T-helper 1 cell (primary cell): ENCODE measurements around the gene USP36.
"Not testable (repeated sequence)": the region's sequence is repeated elsewhere in the genome, so short reads cannot be mapped to it uniquely, and the experiment has no call there.

Experiments used
- DNase-seq, 5 donors: peaks; one replicate each; pipeline ENCODE4 v3.0.0-alpha.2; 2012 to 2020
- total RNA-seq, 4 donors: gene quantifications; one replicate each; lab custom pipeline; 2026; lab: John Stamatoyannopoulos, UW

Gene USP36
- total RNA-seq, result 179 to 352 (median 254) reads per million in 4 donors

DNA sequence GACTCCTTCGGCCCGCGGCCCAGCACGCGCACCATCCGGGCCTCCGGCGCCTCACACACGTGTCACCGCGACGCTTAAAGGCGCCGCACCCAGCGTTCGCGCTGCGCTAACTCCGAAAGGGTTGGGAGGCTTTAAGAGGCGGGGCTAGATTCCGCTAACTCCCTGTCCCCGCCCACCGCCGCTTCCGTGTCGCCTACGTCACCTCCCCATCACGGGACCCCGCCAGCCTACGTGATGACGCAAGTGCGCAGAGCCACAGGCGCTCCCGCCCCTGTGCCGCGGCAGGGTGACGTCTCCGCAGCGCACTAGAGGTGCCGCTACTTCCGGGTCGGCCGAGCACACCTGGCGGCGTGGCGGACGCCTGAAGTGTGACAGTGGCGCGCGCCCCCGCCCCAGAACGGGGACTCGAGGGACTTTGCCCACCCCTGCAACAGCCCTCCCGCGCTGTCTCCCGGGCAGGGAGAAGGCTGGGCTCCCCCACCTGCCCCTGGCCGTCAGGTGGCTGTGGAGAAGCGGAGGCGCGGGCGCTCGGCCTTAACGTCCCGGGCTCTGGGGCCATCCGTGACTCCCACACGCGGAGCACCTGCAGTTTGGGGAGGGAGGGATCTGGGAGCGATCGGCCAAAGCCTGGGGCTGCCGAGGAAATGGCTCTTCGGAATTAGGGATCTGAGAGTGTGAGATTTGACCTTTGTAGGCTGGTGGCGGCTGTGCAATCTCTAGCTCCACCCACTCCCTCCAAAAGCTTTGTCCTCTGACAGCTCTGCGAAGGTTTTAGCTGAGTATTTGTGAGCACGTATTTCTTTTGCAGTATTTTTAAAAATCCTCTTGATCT is at the start of gene USP36:
Gene USP36, minus strand, starts transcription at position 35 of the 832 bp plus-strand sequence. CDS start 4,451 bp downstream, outside the sequence.
- peak; percentile 99 to 100 (median 100) for DNase-seq

DNA sequence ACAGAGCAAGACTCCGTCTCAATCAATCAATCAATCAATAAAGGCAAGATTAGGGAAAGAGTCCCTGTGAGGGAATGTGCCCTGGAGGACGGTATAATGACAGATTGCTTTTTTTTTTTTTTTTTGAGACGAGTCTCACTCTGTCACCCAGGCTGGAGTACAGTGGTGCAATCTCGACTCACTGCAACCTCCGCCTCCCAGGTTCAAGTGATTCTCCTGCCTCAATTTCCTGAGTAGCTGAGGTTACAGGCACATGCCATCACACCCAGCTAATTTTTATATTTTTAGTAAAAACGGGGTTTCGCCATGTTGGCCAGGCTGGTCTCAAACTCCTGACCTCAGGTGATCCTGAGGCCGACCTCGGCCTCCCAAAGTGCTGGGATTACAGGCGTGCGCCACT is 49.5 kb upstream of the USP36 start:
- not testable (repeated sequence) for DNase-seq

DNA sequence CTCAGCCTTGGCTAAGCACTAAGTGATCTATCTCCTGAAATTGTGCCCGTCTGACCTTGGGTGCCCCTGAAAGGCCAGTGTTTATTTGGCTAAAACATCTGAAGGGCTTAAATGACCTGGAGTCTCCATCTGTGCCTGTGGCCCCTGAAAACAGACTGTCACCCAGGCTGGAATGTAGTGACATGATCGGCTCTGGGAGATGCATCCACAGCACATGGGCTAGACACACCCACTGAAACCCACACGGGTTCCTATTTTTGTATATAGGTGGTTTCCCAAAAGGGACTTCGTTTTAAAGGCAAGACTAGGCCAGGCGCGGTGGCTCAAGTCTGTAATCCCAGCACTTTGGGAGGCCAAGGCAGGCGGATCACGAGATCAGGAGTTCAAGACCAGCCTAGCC is 48.9 kb upstream of the USP36 start:
- DNase-seq, result peak in 1 of 5 donors; percentile 30

DNA sequence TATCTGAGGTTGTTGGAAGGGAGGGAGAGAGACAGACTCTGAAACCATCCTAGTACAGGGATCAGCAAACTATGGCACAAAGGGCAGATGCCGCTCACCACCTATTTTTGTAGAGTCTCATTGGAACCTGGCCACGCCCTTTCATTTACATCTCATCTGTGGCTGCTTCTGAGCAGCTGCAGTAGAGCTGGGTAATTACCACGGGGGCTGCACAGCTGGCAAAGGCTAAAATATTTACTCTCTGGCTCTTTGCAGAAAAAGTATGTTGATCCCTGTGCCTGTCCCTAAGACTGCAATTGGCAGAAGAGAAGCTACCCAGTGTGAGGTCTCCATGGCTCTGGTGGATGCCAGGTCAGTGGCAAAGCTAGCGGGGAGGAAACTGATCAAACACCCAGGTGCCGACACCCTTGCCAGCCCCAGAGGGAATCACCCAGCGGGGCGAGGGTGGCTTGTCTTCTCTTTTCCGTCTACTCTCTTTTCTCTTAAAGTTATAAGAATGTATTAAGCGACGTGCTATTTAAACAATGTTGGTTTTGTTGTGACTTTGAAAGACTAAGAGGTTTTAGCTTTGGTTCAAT is 48.4 kb upstream of the USP36 start:
- DNase-seq, result no peak

DNA sequence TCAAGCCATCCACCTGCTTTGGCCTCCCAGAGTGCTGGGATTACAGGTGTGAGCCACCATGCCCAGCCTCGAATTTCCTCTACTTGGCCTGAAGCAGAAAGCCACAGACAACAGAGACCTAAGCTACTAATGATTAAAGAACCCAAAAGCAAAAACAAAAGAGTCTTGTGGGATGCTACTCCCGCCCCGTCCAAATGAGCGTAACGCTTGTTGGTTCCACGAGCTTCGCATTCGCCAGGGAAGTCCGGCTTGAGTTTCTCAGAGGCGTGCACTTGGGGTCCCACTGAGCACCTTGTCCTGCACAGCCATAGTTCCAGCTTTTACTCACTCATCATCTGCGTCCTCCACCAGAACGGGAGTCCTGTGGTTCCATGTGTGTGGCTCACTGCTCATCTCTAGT is 46.3 kb upstream of the USP36 start:
- DNase-seq, result no peak

DNA sequence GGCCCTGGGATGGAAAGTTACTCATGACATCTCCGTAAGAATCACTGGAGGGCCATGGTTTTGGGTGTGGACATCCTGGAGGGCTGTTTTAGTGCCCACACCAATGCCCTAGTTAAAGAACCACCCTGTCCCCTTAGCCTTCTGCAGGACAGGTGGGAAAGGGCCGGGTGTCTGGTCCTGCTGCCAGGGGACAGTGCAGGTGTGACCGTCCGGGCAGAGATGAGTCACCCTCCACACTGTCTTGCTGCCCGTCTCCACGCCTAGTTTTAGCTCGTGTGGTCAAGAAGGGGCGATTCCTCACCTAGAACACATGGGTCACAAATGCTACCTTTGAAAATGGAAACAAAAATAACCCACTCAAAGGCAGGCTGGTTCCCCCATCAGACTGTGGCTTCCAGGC is 45.3 kb upstream of the USP36 start:
- DNase-seq, result no peak

DNA sequence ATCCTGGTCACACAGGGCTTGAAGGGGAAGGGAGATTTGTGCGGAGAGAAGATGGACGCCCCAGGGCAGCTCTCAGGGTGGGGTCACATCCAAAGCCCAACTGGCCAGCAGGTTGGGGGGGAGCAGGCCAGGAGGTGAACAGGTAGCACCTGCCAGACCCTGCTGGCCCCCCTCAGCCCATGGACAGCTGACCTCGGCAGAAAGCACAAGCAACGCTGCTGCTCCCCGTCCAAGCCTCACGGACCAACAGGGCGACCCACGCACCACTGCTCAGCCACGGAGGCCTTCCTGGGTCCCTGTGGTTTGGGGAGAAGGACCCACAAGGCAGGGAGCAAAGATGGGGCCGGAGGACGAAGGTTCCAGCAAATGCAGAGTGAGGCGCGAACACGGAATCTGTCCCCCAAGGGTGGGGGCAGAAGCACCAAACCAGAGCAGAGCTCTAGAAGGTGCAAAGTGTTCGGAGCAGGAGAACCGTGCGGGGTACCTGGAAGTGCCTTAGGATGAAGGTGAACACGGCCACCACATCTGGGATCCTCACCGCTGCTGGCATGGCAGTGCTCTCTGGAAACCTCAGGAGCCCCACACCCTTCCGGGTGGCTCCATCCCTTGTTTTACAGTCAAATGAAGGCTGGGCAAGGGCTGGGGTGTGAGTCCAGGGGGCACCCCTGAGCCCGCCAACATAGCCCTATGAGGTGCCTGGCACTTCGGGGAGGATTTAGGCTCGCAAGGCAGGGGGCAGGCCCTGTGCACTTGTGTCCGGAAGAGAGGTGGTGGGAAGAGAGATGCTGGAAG is 44.5 kb upstream of the USP36 start:
- no peak for DNase-seq

DNA sequence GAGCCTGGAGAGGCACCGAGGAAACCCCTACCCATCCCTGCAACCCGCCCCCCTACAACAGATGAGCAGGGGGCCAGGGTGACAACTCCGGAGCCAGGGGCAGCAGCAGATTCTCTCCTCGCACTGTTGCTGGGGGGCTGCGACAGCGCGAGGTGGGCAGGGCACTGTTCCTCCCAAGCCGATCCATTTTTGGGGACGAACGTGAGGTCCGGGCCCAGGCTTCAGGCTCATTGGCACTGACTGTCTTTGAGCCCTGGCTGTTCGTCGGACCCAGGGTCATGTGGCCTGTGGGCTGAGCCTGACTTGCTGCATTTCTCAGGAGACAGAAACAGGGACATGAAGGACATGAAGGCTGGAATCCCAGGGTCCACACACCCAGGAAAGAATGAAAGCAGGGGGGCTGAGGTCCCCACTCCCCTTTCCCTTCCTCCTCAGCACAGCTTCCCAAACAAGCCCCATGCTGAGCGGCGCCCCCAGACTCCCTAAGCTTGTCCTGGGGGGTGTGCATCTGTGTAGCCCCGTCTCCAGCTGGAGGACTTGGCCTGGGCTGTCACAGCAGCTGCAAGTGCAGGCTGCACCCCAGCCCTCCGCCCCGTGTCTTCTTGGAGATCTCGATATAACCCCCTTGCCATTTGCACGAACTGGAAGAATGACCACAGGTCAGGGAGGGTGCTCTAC is 43.7 kb upstream of the USP36 start:
- no peak for DNase-seq

DNA sequence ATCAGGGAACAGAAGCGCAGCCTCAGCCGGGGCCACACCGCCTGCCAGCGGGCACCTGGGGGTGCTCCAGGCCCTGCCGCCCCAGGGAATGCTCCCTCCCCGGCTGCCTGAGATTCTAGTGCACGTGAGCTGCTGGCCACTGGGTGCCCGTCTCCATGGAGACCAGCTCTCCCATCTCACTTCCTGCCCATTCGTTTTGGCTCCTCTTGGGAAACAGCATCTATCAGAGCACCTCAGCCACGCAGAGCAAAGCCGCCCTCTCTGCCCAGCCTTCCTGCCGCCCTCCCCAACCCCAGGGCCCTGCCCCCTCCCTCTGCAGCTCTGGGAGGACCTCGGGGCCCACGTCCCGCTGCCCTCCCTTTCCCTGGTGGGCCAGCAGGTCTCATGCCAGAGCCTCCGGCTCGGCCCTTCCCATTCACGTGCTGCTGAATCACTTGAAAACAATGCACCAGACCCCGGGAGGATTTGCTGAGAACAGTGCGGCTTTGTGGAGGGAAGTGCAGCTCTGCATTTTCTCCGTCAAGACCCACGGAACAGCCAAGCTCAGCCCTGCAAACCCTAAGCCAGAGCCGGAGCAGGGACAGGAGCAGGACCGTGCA is 43.0 kb upstream of the USP36 start:
- DNase-seq, result no peak

DNA sequence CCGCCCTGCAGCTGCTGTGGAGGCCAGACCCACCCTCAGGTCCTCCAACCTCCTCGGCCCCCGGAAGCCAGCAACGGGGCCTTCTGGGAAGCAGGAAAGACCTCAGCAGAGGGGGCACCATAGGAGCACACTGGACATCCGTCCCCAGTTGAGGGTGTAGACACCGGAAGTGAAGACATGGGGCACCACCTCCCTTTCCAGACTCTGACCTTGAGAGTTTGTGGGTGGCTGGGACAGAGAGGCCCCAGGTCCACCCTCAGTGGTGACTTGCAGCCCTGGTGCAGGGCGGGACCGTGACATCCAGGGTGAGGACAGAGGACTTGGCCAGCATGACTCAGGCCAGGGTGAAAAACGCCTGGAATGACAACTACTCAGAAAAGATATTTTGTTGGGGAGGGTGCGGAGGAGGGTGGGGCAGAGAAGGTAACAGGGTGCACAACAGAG is 42.5 kb upstream of the USP36 start:
- DNase-seq, result no peak

DNA sequence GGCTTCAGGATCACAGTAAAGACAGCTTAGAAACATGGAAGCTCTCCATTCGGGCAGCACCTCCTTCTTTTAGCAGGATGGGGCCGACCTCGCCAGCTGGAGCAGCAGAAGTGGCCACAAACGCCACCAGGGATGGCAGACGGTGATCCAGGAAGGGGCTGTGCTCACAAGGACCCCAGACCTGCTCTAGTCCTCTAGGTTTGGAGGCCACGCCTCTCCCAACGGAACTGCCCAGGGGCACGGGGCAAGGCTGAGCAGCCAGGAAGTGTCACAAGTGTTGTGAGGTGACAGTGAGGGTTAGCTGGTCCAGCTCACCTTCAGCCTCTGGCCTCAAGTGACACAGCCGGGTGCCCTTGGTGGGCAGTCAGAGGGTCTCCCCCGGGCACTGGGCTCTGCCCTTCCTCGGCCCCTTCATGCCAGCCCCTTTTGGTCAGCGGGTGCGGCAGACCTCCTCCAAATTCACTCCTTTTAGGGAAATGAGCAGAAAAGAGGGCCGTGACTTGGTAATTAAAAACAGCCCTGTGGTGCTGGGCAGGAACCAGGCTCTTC is 42.0 kb upstream of the USP36 start:
- no peak for DNase-seq

DNA sequence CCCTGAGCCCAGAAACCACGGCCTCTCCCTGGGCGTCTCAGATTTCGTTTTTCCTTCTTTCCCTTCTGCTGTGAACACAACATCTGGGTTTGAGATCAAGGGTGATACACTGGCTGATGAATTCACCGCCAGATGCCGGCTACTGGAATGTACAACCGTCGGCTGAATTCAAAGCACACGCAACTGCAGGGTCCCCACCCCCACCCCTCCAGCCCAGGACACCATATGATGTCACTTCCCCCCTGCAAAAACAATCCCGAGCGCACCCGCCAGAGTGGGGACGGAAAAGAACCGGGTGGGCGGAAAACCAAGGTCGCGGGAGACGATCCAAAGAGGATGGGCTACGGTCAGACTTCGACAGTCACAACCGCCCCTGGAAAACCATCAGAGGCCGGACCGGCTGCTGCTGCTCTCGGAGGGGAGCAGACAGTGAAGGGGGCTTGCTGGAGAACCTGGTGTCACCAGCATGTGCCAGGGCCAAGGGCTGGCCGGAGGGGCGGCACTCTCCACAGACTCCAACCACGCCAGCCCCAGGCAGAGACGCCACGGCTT is 39.1 kb upstream of the USP36 start:
- peak in 1 of 5 donors; percentile 71 for DNase-seq

DNA sequence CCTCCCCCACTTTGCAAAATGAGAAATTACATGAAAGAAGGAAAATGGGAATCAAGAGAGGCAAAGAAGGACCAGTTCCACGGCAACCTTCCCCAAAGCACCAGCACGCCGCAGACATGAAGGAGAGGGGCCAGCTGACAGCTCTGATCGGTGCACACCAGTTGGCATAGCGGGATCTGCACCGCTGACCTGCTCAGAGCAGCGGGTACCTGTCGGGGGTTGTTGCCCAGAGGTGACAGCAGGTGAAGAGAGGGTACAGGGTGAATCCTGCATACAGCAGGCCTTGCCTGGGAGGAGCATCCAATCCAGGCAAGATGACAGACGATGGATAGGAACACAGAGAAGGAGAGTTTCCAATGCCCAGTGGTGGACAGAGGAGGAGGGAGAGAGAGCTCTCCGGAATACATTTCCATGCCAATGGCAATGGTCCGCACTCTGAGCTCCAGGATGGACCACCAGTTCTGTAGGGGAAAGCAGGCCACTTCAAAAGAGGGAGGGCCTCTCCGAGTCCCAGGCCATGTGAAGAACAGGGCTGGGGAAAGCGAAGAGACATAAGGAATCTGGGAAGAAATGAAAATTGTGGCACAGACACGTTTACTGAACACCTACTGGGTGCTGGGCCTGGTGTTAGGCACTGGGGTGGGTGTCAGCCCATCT is 38.4 kb upstream of the USP36 start:
- DNase-seq, result no peak

DNA sequence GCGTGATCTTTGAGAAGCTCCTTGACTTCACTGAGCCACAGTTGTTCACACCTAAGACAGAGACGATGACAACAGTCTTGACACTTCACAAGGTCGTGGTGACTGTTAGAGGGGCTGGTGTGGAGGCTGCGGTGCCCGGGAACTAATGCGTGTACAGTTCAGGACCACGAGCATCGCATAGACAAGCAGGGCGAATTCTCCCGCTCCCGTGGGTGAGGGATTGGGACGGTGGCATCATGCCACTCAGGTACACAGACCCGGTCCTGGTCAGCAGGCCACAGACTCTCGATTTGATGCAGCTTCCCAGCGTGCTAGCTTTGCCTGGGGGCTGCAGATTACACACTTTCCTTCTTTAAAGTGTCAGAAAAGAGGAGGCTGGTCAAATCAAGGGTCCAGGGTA is 37.6 kb upstream of the USP36 start:
- no peak for DNase-seq

DNA sequence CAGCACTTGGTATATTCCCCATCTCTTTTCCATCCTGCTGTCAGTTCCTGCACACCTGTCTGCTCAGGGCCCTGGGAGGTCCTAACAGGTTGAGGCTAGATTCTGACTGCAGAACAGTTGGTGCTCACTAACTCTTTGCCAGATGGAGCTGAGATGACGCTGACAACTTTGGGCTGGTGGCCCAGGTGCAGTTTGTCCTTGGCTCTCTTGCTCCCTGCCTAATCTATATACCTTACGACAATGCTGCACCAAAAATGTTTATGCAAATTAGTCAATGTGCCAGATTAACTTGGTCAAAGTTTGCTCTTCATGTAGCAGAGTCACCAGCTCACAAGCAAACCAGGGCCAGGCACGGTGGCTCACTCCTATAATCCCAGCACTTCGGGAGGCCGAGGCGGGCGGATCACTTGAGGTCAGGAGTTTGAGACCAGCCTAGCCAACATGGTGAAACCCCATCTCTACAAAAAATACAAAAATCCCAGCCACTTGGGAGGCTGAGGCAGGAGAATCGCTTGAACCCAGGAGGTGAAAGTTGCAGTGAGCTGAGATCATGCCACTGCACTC is 36.4 kb upstream of the USP36 start:
- DNase-seq, result not testable (repeated sequence)

DNA sequence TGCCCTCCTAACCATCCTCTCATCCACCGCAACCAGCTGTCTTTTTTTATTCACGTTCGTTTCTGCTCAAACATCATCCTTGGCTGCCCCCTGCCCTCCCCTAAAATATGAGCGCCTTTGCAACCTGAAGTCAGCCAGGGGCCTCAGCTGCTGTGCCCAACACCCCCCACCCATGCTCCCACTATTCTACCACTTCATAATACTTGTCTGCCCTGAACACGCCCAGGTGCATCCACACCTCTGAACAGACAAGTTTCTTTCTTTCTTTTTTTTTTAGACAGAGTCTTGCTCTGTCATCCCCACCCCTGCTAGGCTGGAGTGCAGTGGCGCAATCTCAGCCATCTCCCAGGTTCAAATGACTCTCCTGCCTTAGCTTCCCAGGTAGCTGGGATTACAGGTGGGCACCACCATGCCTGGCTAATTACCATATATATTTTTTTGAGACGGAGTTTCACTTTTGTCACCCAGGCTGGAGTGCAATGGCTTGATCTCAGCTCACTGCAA is 35.5 kb upstream of the USP36 start:
- DNase-seq, result no peak

DNA sequence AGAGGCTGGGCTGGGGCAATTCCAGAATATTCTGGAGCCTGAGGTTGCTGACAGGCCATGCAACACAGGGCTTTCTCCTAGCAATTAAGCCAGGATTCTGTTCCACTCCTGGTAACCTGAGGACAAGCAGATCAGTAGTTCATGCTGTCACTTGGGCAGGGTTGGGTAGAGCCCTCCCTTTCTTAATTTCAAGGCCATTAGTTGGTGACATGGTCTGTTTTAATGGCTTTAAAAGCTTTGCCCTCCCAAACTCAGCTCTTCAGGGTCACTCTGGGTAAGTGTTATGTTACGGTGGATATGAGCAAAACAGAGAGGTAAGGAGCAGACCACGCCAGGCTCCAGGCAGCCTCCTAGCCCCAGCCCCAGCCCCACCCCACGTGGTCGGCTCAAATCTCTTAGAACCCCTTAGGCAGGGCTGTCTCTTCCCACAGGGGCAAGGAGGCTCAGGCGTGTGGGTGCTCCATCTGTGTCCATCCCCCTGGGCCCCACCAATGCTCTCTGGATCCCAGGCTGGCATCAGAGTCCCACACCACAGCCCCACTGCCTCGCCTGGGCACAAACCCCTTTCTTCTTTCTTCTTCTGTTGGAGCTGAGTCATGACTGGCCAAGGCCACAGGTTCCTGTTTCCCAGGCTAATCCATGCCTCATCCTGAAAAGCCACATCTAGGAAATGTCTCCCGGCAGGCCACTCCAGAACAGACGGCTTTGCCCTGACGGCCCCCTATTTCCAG is 34.9 kb upstream of the USP36 start:
- no peak for DNase-seq

DNA sequence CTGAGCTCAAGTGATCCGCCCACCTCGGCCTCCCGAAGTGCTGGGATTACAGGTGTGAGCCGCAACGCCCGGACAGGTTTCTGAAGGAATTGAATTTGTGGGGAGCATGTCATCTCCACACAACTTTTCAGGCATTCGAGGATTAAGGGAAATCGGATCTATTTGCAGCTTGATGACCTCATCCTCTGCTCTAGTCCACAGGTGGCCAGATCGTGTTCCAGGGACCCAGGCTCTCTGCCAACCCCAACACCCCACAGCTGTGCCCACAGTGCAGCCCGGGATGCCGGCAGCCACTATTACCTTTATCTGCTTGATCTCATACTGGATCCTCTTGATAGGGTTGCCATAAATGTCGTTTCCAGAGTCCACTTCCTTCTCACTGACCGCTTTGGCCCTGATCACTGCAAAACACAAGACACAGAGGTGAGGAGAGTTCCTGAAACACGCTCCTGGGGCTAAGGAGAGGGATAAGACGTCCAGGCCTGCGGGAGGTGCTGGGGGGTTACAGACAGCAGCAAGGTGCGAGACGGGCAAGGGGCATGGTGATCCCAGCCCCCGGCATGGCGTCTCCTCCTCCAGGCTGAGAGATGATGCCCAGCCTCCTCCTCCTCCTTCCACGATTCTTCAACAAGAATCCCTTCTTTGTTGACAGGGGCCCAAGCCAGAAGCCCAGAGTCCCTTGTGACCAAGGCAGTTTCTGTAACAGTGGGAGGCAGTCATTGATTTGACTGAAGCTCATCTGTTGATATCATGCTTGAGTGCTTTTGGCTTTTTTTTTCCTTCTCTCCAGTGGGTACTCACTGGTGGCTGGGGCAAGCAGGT is 33.1 kb upstream of the USP36 start:
- no peak for DNase-seq

DNA sequence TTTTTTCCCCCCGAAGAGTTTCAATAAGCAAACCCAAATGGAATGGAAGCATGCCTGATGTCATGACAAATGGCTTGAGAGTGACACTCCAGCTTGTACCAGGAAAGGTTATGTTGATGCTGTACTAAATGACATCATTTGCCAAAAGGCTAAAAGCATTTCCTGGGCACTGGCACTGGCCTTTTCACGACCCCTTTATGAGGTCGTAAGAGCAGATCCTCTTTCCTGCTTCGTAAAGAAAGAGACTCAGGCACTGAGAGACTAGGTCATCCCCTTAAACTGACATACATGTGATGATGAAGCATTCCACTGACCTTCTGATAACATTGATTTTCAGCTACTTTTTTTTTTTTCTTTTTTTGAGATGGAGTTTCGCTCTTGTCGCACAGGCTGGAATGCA is 31.9 kb upstream of the USP36 start:
- no peak for DNase-seq
